ENCODE measurements around the gene PFN3.

DNA sequence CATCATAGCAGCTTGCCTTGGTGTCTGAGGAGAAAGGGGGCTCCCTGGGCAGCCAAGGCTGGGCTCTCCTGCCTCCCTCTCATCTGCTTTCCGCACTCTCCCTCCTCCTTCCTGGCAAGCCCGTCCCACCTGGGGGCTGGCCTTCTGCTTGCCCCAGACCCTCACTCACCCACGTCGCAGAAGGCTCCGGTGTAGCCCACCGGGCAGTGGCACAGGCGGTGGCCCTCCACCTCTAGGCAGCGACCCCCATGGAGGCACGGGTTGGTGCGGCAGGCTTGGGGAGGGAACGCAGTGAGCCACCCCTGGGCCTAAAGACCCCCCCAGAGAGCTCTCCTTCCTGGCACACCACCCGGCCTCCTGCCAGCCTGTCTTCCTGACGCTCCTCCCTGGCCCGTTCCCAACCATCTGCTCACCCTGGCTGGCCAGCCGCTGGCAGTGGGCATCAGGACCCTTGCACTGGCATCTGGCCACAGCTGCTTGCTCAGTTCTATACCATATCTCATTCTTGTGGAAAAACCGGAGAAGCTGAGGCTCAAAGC lies 4.2 kb upstream of the PFN3 start:
- no peak for TF ChIP-seq POLR2A (IDR thresholded peaks at IDR 0.05)
- TF ChIP-seq, protein P1, sequence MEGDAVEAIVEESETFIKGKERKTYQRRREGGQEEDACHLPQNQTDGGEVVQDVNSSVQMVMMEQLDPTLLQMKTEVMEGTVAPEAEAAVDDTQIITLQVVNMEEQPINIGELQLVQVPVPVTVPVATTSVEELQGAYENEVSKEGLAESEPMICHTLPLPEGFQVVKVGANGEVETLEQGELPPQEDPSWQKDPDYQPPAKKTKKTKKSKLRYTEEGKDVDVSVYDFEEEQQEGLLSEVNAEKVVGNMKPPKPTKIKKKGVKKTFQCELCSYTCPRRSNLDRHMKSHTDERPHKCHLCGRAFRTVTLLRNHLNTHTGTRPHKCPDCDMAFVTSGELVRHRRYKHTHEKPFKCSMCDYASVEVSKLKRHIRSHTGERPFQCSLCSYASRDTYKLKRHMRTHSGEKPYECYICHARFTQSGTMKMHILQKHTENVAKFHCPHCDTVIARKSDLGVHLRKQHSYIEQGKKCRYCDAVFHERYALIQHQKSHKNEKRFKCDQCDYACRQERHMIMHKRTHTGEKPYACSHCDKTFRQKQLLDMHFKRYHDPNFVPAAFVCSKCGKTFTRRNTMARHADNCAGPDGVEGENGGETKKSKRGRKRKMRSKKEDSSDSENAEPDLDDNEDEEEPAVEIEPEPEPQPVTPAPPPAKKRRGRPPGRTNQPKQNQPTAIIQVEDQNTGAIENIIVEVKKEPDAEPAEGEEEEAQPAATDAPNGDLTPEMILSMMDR (IDR thresholded peaks at IDR 0.05), result no peak

Data from adrenal gland (tissue), 5 donors.